SK-N-MC (cell line): ENCODE measurements around the gene DSG1.

Experiments used
- EZH2 ChIP-seq: fragments of 200-600 bp; sonication (generic); IDR thresholded peaks from one replicate; pipeline ENCODE4 v1.6.1; 2017; ENCODE audit warnings: antibody characterized with exemption
- POLR2AphosphoS5 ChIP-seq: IDR thresholded peaks from 2 replicates; pipeline ENCODE4 v1.6.1; 2012; ENCODE audit warnings: mild to moderate bottlenecking, low read depth, low read length, borderline replicate concordance

DNA sequence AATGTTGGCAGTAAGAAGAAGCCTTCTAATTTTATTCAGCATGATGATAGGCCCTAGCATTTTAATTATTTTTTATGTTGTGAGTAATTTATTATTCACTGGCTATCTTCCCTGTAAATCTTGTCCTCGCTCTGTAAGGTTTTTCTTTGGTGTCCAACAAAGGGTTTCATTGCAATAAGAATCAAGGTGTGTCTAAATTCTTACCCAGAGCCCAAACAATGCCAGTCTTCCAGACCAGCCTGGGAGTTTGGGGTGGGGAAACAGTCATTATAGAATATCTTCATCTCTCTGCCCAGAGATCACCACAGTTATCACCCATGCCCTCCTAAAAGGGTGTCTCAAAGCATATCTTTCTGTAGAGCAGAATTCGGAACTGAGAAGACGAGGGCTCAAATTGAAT lies 58.5 kb downstream of the DSG1 start, which contains the start of gene DSG4:
- TF ChIP-seq POLR2AphosphoS5, result no peak
- TF ChIP-seq EZH2, result no peak
